ENCODE data around the gene CDS1. TPM values are rescaled to one million over a fixed set of nuclear protein-coding genes. Genes with fewer than 3 reads are reported as not detected.

CDS1 gene
- total RNA-seq, 1 experiment from 2014 or later: 1.7 TPM

- intact Hi-C loops (cut with micrococcal nuclease; ENCODE audit: unreplicated experiment): no loop called here
- Histone ChIP-seq H3K27ac (ENCODE audit: low read depth, low read length, poor library complexity, severe bottlenecking) (no peak overlapping the region), H3K27me3 (replicated peaks; ENCODE audit: insufficient read depth, low read depth, low read length, poor library complexity) (peaks cover 18% of the 10 kb centered on the region), H3K9me3 (ENCODE audit: low read depth, low read length, poor library complexity, severe bottlenecking) (no peaks in the 10 kb centered on the region), H3K36me3 (ENCODE audit: insufficient read depth, low read length, poor library complexity, severe bottlenecking) (no peaks in the 10 kb centered on the region), H3K4me1 (ENCODE audit: insufficient read depth, low read length, poor library complexity, severe bottlenecking) (no peaks in the 10 kb centered on the region), H3K4me3 (ENCODE audit: low read depth, low read length, poor library complexity, severe bottlenecking) (no peak overlapping the region)
- CTCF ChIA-PET: no interaction called here
- POLR2A ChIA-PET (ENCODE audit: low non-redundant PET): no interaction called here
- no peak for DNase-seq (ENCODE audit: low spot score)
- TF ChIP-seq EZH2 (IDR thresholded peaks at IDR 0.05; ENCODE audit: borderline replicate concordance, low read depth, low read length, poor library complexity, severe bottlenecking) (no peak), CTCF (conservative IDR thresholded peaks at IDR 0.05; ENCODE audit: low read depth, low read length) (no peak)
- BruUV-seq (replicated peaks): no TSS peak
Observed at GRCh38 chr4:84585251-84585650, 2.3 kb downstream of the CDS1 start.

- no peak overlapping the region for H3K27ac ChIP-seq (ENCODE audit: low read depth, low read length, poor library complexity, severe bottlenecking)
- intact Hi-C loops (cut with micrococcal nuclease; ENCODE audit: unreplicated experiment): no loop called here
- H3K9me3 ChIP-seq (ENCODE audit: low read depth, low read length, poor library complexity, severe bottlenecking): no peaks in the 10 kb centered on the region
- POLR2A ChIA-PET (ENCODE audit: low non-redundant PET): interaction anchor here (0.6 kb wide), 1 partner anchor 73 kb away, joined by 3 read pairs; no protein-coding TSS in a partner anchor
- BruUV-seq (replicated peaks): no TSS peak
- TF ChIP-seq CTCF (conservative IDR thresholded peaks at IDR 0.05; ENCODE audit: low read depth, low read length): no peak
- TF ChIP-seq EZH2 (IDR thresholded peaks at IDR 0.05; ENCODE audit: borderline replicate concordance, low read depth, low read length, poor library complexity, severe bottlenecking): no peak
- no peaks in the 10 kb centered on the region for H3K36me3 ChIP-seq (ENCODE audit: insufficient read depth, low read length, poor library complexity, severe bottlenecking)
- no peak for DNase-seq (ENCODE audit: low spot score)
- H3K4me3 ChIP-seq (ENCODE audit: low read depth, low read length, poor library complexity, severe bottlenecking): no peak overlapping the region
- no peaks in the 10 kb centered on the region for H3K4me1 ChIP-seq (ENCODE audit: insufficient read depth, low read length, poor library complexity, severe bottlenecking)
- CTCF ChIA-PET: no interaction called here
- no peaks in the 10 kb centered on the region for H3K27me3 ChIP-seq (replicated peaks; ENCODE audit: insufficient read depth, low read depth, low read length, poor library complexity)
Observed at GRCh38 chr4:84594724-84595123, 11.8 kb downstream of the CDS1 start.

GRCh38 chr4:84596826-84597225 is 13.9 kb downstream of the CDS1 start:
- no TSS peak for BruUV-seq (replicated peaks)
- Histone ChIP-seq H3K4me3 (ENCODE audit: low read depth, low read length, poor library complexity, severe bottlenecking) (no peak overlapping the region), H3K4me1 (ENCODE audit: insufficient read depth, low read length, poor library complexity, severe bottlenecking) (no peaks in the 10 kb centered on the region), H3K27me3 (replicated peaks; ENCODE audit: insufficient read depth, low read depth, low read length, poor library complexity) (no peaks in the 10 kb centered on the region), H3K27ac (ENCODE audit: low read depth, low read length, poor library complexity, severe bottlenecking) (no peak overlapping the region), H3K9me3 (ENCODE audit: low read depth, low read length, poor library complexity, severe bottlenecking) (no peaks in the 10 kb centered on the region), H3K36me3 (ENCODE audit: insufficient read depth, low read length, poor library complexity, severe bottlenecking) (no peaks in the 10 kb centered on the region)
- ChIA-PET CTCF (no interaction called here), POLR2A (ENCODE audit: low non-redundant PET) (interaction anchor here (0.6 kb wide), 1 partner anchor 42 kb away, joined by 3 read pairs; no protein-coding TSS in a partner anchor)
- TF ChIP-seq CTCF (conservative IDR thresholded peaks at IDR 0.05; ENCODE audit: low read depth, low read length) (no peak), EZH2 (IDR thresholded peaks at IDR 0.05; ENCODE audit: borderline replicate concordance, low read depth, low read length, poor library complexity, severe bottlenecking) (no peak)
- no peak for DNase-seq (ENCODE audit: low spot score)
- intact Hi-C loops (cut with micrococcal nuclease; ENCODE audit: unreplicated experiment): no loop called here
